Esophagus (tissue), 2 donors: ENCODE results near the gene TMEM129. TPM values are rescaled to one million over a fixed set of nuclear protein-coding genes. Genes with fewer than 3 reads are reported as not detected.
A peak's percentile ranks its signal among the peaks of the same experiment; 100 is the strongest.

Source experiments
- H3K27ac ChIP-seq, 2 donors: one replicate each; pipeline ENCODE4 v1.5.1; 2013; ENCODE audit warnings: low read depth in 2 of 2, mild to moderate bottlenecking in 2 of 2, inconsistent platforms in 1 of 2, low read length in 1 of 2, moderate library complexity in 1 of 2
- H3K27me3 ChIP-seq, 2 donors: one replicate each; pipeline ENCODE4 v1.6.1; 2013; ENCODE audit warnings: low read length in 2 of 2, control low read depth in 1 of 2, mild to moderate bottlenecking in 1 of 2; ENCODE audit not compliant: insufficient read depth in 2 of 2, control insufficient read depth in 1 of 2
- H3K36me3 ChIP-seq, 2 donors: one replicate each; pipeline ENCODE4 v1.6.1; 2013; ENCODE audit warnings: low read length in 1 of 2; ENCODE audit not compliant: control insufficient read depth in 2 of 2, insufficient read depth in 2 of 2
- H3K4me1 ChIP-seq, 2 donors: one replicate each; pipeline ENCODE4 v1.6.1; 2013; ENCODE audit warnings: low read length in 1 of 2; ENCODE audit not compliant: control insufficient read depth in 2 of 2, insufficient read depth in 2 of 2
- H3K4me3 ChIP-seq, 2 donors: one replicate each; pipeline ENCODE4 v1.5.1; 2013; ENCODE audit warnings: low read length in 2 of 2, mild to moderate bottlenecking in 2 of 2, low read depth in 1 of 2, moderate library complexity in 1 of 2
- H3K9me3 ChIP-seq, 2 donors: one replicate each; pipeline ENCODE4 v1.6.1; 2013; ENCODE audit warnings: mild to moderate bottlenecking in 2 of 2, low read depth in 1 of 2, low read length in 1 of 2, moderate library complexity in 1 of 2; ENCODE audit not compliant: control insufficient read depth in 2 of 2, insufficient read depth in 1 of 2
- WGBS, 2 donors: extraction: QIAGEN DNeasy Blood & Tissue Kit; methylation state at CpG; one replicate each; pipeline ENCODE4 v1.1.7; 2013; 5-methylcytosine and 5-hydroxymethylcytosine counted together
- polyA plus RNA-seq, 2 donors: library from polyadenylated mRNA; stranded (reverse); fragments of 200-250 nt; gene quantifications; one replicate each; pipeline ENCODE4 v1.2.3, GENCODE V29; 2013
- donor health status: healthy with polysubstance abuse.
- donor health status: Bipolar disorder and iron deficiency.

TMEM129 gene
- polyA plus RNA-seq, 2 donors = 21.8 to 25.6 TPM

DNA sequence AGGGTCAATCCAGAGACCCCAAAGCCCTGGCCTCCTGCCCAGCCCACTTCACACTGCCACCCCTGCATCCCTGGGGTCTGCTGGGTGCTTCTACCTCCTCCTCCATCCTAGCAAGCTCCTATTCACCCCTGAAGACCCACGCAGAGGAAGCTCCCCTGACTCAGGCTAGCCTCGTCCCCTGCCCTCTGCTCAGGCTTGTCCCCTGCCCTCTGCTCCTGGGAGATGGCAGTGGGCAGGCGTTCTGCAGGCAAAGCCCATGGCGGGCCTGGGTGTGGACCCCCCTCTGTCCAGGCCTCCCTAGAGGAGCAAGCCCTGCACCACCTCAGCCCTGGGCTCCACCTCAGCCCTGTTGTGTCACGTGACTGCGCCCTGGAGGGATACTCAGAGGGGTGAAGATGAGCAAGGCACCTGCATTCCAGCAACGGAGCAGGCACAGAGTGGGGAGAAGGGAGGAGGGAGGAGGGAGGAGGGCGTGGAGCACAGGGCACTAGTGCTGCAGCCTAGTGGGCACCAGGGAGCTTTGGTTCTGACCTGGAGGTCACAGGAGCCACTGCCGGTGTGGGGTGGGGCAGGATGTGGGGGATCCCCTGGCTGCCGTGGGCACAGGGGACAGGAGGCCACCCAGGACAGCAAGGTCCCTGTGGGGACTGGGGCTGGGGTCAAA, 44.4 kb upstream of the TMEM129 start:
- no peaks in the 10 kb centered on the region for H3K9me3 ChIP-seq
- 57 to 62% methylated on average over 10 of the region's 10 CpGs for WGBS, 2 donors
- no peaks in the 10 kb centered on the region for H3K27me3 ChIP-seq
- H3K36me3 ChIP-seq = no peaks in the 10 kb centered on the region
- peak overlapping the region in 1 of 2 donors; percentile 44 for H3K27ac ChIP-seq
- no peak overlapping the region for H3K4me3 ChIP-seq
- H3K4me1 ChIP-seq = peaks cover 17 to 36% of the 10 kb centered on the region in 2 donors

GRCh38 chr4:1764670-1765069, 43.5 kb upstream of the TMEM129 start:
- WGBS, 2 donors = 94% methylated on average over 9 of the region's 9 CpGs
- H3K4me3 ChIP-seq = no peak overlapping the region
- peaks cover 12 to 37% of the 10 kb centered on the region in 2 donors for H3K4me1 ChIP-seq
- no peaks in the 10 kb centered on the region for H3K36me3 ChIP-seq
- no peak overlapping the region for H3K27ac ChIP-seq
- no peaks in the 10 kb centered on the region for H3K9me3 ChIP-seq
- H3K27me3 ChIP-seq = no peaks in the 10 kb centered on the region

DNA sequence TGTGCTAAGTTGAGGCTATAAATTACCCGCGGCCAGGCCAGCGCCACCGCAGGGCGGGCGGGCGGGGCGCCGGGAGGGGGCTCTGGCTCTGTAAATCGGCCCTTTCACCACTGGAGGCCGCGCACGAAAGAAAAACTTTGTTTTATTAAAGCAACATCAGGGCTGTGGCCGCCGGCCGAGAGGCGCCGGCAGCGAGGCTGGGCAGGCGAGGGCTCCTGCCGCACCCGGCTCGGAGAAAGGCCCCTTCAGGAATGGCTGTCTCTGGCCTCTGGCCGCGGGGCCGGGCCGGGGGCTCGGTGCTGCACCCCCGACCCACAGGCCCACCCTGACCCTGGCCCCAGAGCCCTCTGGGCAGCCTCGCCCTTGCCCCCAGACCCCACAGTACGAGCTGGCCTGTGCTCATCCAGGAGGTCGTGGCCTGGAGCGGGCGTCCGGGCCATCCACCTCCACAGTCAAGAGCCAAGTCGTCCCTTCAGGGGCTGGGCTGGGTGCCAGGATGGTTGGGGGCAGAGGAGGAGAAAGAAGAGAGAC, 42.5 kb upstream of the TMEM129 start:
- no peaks in the 10 kb centered on the region for H3K27me3 ChIP-seq
- H3K36me3 ChIP-seq = no peaks in the 10 kb centered on the region
- 11 to 12% methylated on average over 31 to 36 of the region's 36 CpGs for WGBS, 2 donors
- peak overlapping the region in 1 of 2 donors; percentile 4 for H3K4me3 ChIP-seq
- peaks cover 12 to 35% of the 10 kb centered on the region in 2 donors for H3K4me1 ChIP-seq
- no peaks in the 10 kb centered on the region for H3K9me3 ChIP-seq
- H3K27ac ChIP-seq = peak overlapping the region in 1 of 2 donors; percentile 37

DNA sequence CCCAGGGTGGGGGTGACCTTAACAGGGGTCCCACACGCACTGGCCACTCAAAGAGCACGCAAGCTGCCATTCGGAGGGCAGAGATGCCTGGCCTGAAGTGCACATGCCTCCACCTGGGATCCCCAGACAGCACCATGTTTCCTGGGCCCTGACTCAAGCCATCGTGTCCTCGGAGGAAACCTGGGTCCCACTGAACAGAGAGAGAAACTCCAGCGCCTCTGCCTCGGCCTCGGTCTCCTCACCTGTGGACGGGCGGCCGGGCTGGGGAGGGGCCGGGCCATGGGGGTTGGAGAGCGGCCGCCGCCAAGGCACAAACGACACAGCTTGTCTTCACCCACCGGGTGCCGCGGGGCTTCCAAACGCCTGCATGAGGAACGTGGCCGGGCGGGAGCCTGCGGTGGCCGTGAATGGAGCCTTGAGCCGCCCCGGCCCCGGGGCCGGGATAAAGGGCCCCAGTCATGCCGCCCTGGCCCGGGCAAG, 42.0 kb upstream of the TMEM129 start:
- H3K36me3 ChIP-seq = no peaks in the 10 kb centered on the region
- peak overlapping the region in 1 of 2 donors; percentile 4 for H3K4me3 ChIP-seq
- H3K27me3 ChIP-seq = no peaks in the 10 kb centered on the region
- no peaks in the 10 kb centered on the region for H3K9me3 ChIP-seq
- peaks cover 12 to 35% of the 10 kb centered on the region in 2 donors for H3K4me1 ChIP-seq
- WGBS, 2 donors = 28 to 31% methylated on average over 27 to 31 of the region's 31 CpGs
- peak overlapping the region in 1 of 2 donors; percentile 36 for H3K27ac ChIP-seq

DNA sequence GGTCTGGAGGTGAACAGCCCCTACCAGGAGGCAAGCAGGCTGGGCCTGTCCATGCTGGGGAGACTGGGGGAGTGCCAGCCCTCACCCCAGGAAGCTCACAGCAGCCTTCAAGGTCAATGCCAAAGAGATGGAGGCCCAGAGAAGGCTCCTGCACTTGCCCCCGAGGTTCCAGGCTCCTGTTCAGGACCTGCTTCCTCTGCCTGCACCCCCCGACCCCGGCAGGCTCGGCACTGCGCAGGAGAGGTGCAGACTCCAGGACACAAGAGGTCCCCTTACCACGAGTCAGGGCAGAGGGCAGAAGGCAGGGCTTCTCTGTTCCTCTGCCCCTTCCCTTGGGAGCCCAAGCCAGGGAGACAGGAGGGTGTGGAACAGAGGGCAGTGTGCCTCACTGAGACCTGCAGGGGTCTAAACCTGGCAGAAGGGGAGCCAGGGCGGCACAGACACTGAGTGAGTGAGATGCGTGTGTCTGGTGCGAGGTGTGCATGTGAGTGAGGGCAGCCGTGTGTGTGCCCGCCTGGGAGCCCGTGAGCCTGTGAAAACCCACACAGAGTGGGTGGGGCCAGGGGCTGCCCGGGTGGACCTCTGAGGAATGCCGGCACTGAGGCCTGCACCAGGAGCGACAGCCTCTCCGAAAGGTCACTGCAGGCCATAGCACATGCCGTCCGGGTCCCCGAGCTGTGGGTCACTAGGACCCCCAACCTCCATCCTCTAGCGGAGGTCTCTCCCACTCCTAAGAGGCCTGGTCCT, 41.3 kb upstream of the TMEM129 start:
- Histone ChIP-seq H3K4me3 (no peak overlapping the region), H3K9me3 (no peaks in the 10 kb centered on the region), H3K27ac (peak overlapping the region in 1 of 2 donors; percentile 9), H3K36me3 (no peaks in the 10 kb centered on the region), H3K4me1 (peaks cover 12 to 38% of the 10 kb centered on the region in 2 donors), H3K27me3 (no peaks in the 10 kb centered on the region)
- WGBS, 2 donors = 82 to 83% methylated on average over 20 of the region's 20 CpGs

DNA sequence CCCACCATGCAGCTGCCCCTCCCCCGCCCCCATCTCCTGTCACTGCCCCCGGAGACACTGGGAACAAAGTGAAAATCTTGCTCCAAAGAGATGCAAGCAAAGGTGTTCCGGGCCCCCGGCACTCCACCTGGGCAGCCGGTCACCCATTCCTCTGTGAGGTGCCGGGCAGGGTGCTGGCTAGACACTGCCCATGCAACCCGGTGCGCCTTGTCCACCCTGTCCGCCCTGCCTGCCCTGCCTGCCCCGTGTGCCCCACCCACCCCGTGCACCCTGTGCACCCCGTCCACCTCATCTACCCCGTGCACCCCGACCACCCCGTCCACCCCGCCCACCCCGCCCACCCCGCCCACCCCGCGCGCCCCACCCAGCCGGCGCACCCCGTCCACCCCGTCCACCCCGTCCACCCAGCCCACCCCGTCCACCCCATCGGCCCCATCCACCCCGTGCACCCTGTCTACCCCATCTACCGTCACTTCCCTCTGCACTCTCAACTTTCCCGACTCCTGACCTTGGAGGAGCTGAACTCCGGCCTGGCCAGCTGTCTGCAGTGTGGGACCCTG, 40.1 kb upstream of the TMEM129 start:
- Histone ChIP-seq H3K4me1 (peaks cover 8 to 36% of the 10 kb centered on the region in 2 donors), H3K4me3 (no peak overlapping the region)

DNA sequence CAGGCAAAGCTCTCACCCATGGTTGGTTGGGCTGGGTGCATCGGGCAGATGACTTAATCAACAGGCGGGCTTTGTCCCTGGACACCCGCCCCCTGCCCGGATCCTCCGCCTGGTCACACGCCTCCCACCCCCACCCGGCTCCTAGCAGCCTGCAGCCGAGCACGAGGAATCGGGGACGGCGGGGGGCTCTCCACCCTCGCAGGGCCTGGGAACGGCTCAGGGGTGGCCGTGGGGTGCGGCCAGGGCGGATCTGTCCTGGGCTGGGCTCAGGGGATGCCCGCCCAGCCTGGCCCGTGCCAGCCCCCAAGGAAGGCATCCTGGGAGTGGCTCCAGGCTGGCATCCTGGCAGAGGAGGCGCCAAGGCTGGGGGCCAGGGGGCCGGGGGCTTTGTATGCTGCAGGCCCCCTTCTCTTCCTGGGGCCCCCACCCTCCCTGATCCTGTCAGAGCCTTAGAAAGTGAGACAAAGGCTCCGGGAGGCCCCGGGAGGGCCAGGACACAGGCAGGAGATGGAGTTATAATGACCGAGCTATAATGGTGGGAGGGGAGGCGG, 39.5 kb upstream of the TMEM129 start:
- no peaks in the 10 kb centered on the region for H3K36me3 ChIP-seq
- peaks cover 9 to 35% of the 10 kb centered on the region in 2 donors for H3K4me1 ChIP-seq
- no peak overlapping the region for H3K4me3 ChIP-seq
- peak overlapping the region; percentile 81 to 94 for H3K27ac ChIP-seq
- WGBS, 2 donors = 41 to 44% methylated on average over 18 to 25 of the region's 25 CpGs
- no peaks in the 10 kb centered on the region for H3K27me3 ChIP-seq
- H3K9me3 ChIP-seq = no peaks in the 10 kb centered on the region

More for the DNA sequence above, 40.1 kb upstream of the TMEM129 start:
- no peaks in the 10 kb centered on the region for H3K27me3 ChIP-seq
- H3K36me3 ChIP-seq = no peaks in the 10 kb centered on the region
- 61 to 62% methylated on average over 14 to 32 of the region's 32 CpGs for WGBS, 2 donors
- peak overlapping the region; percentile 81 to 94 for H3K27ac ChIP-seq
- H3K9me3 ChIP-seq = no peaks in the 10 kb centered on the region

GRCh38 chr4:1759818-1760223, 38.7 kb upstream of the TMEM129 start:
- no peaks in the 10 kb centered on the region for H3K27me3 ChIP-seq
- no peaks in the 10 kb centered on the region for H3K36me3 ChIP-seq
- peaks cover 10 to 40% of the 10 kb centered on the region in 2 donors for H3K4me1 ChIP-seq
- no peaks in the 10 kb centered on the region for H3K9me3 ChIP-seq
- WGBS, 2 donors = 48 to 57% methylated on average over 13 of the region's 13 CpGs
- H3K4me3 ChIP-seq = no peak overlapping the region
- peak overlapping the region; percentile 81 to 94 for H3K27ac ChIP-seq

- Histone ChIP-seq H3K27me3 (no peaks in the 10 kb centered on the region), H3K4me3 (peak overlapping the region in 1 of 2 donors; percentile 7), H3K27ac (peak overlapping the region; percentile 81 to 94), H3K36me3 (no peaks in the 10 kb centered on the region), H3K9me3 (no peaks in the 10 kb centered on the region), H3K4me1 (peaks cover 13 to 42% of the 10 kb centered on the region in 2 donors)
- WGBS, 2 donors = 65 to 74% methylated on average over 19 of the region's 19 CpGs
Observed at GRCh38 chr4:1759170-1759817, 38.2 kb upstream of the TMEM129 start.
